Stimulated activated CD4-positive, alpha-beta T cell treated with anti-CD3 and anti-CD28 coated beads, Interleukin-2, amount 100 ng/mL, for 48 hours (primary cell): ENCODE measurements around the gene ASIC4.

Experiments used
- DNase-seq, 2 donors: peaks; one replicate each; pipeline ENCODE4 v3.0.0-alpha.2; 2020

The ASIC4 gene

GRCh38 chr2:219498280-219499057, 15.8 kb upstream of the ASIC4 start, which contains the start of gene GMPPA:
Gene GMPPA, plus strand, starts transcription at chr2:219498891. Its CDS starts 1,085 bp downstream, at chr2:219499976.
- peak; percentile 86 to 89 for DNase-seq

GRCh38 chr2:219499058-219499307, 15.3 kb upstream of the ASIC4 start:
- DNase-seq, result no peak

- no peak for DNase-seq
Observed at GRCh38 chr2:219499555-219499954, 14.7 kb upstream of the ASIC4 start.

GRCh38 chr2:219500135-219500534, 14.1 kb upstream of the ASIC4 start:
- DNase-seq, result no peak

- no peak for DNase-seq
Observed at GRCh38 chr2:219501849-219502248, 12.4 kb upstream of the ASIC4 start.

GRCh38 chr2:219502618-219503017, 11.7 kb upstream of the ASIC4 start:
- no peak for DNase-seq

GRCh38 chr2:219505585-219505984, 8.7 kb upstream of the ASIC4 start:
- no peak for DNase-seq

- DNase-seq, result no peak
Observed at GRCh38 chr2:219506153-219506801, 8.0 kb upstream of the ASIC4 start.

- DNase-seq, result no peak
Observed at GRCh38 chr2:219506802-219507526, 7.3 kb upstream of the ASIC4 start.

GRCh38 chr2:219507581-219508443, 6.5 kb upstream of the ASIC4 start:
- no peak for DNase-seq

GRCh38 chr2:219508444-219508734, 5.9 kb upstream of the ASIC4 start:
- no peak for DNase-seq

GRCh38 chr2:219508971-219509779, 5.1 kb upstream of the ASIC4 start:
- no peak for DNase-seq

GRCh38 chr2:219509780-219510511, 4.3 kb upstream of the ASIC4 start:
- DNase-seq, result peak; percentile 41 to 55

- no peak for DNase-seq
Observed at GRCh38 chr2:219510512-219511135, 3.7 kb upstream of the ASIC4 start.

GRCh38 chr2:219511547-219512325, 2.5 kb upstream of the ASIC4 start:
- DNase-seq, result no peak

- no peak for DNase-seq
Observed at GRCh38 chr2:219512524-219513216, 1.6 kb upstream of the ASIC4 start.

- no peak for DNase-seq
Observed at GRCh38 chr2:219513787-219514186, 495 bp upstream of the ASIC4 start.

GRCh38 chr2:219514836-219515235, 554 bp downstream of the ASIC4 start:
- DNase-seq, result no peak

- DNase-seq, result no peak
Observed at GRCh38 chr2:219515874-219516629, 1.8 kb downstream of the ASIC4 start.
